Lower leg skin (tissue), 3 donors: ENCODE results near the gene HOMER2.

Source experiments
- POLR2A ChIP-seq, 2 donors: fragments of 450-650 bp; IDR thresholded peaks; one replicate each; pipeline ENCODE4 v1.6.1; 2016 to 2017; ENCODE audit warnings: antibody characterized with exemption in 2 of 2, mild to moderate bottlenecking in 1 of 2, moderate library complexity in 1 of 2
- TF ChIP-seq, protein P1 (sequence below), 3 donors: fragments of 450-650 bp; IDR thresholded peaks; one replicate each; pipeline ENCODE4 v1.5.1; 2016; ENCODE audit warnings: antibody characterized with exemption in 3 of 3, mild to moderate bottlenecking in 3 of 3, moderate library complexity in 2 of 3

DNA sequence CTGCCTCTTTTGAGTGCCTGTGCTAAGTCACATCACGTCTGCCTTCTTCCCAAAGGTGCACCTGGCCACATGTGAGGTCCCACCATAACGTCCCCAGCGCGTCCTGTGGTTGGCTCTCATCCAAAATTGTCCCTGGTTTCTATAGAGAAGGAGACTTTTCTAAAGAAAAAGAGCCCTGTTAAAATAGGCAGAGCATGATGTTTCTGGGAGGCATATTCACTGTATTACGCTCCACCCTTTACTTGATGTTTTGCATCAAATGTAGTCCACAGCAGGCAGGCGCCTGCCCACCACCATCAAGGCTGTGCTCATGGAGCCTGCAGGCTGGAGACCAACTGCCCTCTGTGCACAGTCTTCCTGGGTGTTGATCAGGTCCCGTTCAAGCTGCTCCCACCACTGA is 106.8 kb downstream of the HOMER2 start:
- no peak for TF ChIP-seq POLR2A (IDR thresholded peaks at IDR 0.05)
- TF ChIP-seq, protein P1, sequence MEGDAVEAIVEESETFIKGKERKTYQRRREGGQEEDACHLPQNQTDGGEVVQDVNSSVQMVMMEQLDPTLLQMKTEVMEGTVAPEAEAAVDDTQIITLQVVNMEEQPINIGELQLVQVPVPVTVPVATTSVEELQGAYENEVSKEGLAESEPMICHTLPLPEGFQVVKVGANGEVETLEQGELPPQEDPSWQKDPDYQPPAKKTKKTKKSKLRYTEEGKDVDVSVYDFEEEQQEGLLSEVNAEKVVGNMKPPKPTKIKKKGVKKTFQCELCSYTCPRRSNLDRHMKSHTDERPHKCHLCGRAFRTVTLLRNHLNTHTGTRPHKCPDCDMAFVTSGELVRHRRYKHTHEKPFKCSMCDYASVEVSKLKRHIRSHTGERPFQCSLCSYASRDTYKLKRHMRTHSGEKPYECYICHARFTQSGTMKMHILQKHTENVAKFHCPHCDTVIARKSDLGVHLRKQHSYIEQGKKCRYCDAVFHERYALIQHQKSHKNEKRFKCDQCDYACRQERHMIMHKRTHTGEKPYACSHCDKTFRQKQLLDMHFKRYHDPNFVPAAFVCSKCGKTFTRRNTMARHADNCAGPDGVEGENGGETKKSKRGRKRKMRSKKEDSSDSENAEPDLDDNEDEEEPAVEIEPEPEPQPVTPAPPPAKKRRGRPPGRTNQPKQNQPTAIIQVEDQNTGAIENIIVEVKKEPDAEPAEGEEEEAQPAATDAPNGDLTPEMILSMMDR (IDR thresholded peaks at IDR 0.05): no peak
